Thymus (tissue), 14 donors: ENCODE results near the gene SMG9. TPM values are rescaled to one million over a fixed set of nuclear protein-coding genes. Genes with fewer than 3 reads are reported as not detected.

Experiments used
- DNase-seq, 9 donors: peaks; one replicate each; pipeline ENCODE4 v3.0.0-alpha.2; 2013; ENCODE audit warnings: low spot score in 9 of 9, low read depth in 6 of 9, missing footprints in 1 of 9
- H3K27ac ChIP-seq, 2 donors: one replicate each; pipeline ENCODE4 v1.5.1; 2013; ENCODE audit warnings: control low read depth in 1 of 2, low read depth in 1 of 2, low read length in 1 of 2, mild to moderate bottlenecking in 1 of 2, moderate library complexity in 1 of 2
- H3K27me3 ChIP-seq, 2 donors: one replicate each; pipeline ENCODE4 v1.5.1; 2013; ENCODE audit warnings: low read length in 1 of 2; ENCODE audit not compliant: control insufficient read depth in 2 of 2, insufficient read depth in 1 of 2
- H3K36me3 ChIP-seq, 2 donors: one replicate each; pipeline ENCODE4 v1.5.1; 2013; ENCODE audit warnings: low read length in 1 of 2, mild to moderate bottlenecking in 1 of 2, moderate library complexity in 1 of 2; ENCODE audit not compliant: control insufficient read depth in 2 of 2, insufficient read depth in 2 of 2
- H3K4me1 ChIP-seq, 2 donors: one replicate each; pipeline ENCODE4 v1.5.1; 2013; ENCODE audit warnings: low read length in 2 of 2; ENCODE audit not compliant: control insufficient read depth in 2 of 2, insufficient read depth in 2 of 2
- H3K4me3 ChIP-seq, 2 donors: one replicate each; pipeline ENCODE4 v1.5.1; 2013; ENCODE audit warnings: low read length in 2 of 2, control low read depth in 1 of 2, mild to moderate bottlenecking in 1 of 2
- H3K9me3 ChIP-seq, 2 donors: one replicate each; pipeline ENCODE4 v1.5.1; 2013; ENCODE audit warnings: low read length in 1 of 2, mild to moderate bottlenecking in 1 of 2; ENCODE audit not compliant: control insufficient read depth in 2 of 2, insufficient read depth in 1 of 2
- WGBS: extraction: QIAGEN DNeasy Blood & Tissue Kit; methylation state at CpG from one replicate; pipeline ENCODE4 v1.1.7; 2013; 5-methylcytosine and 5-hydroxymethylcytosine counted together
- long read RNA-seq, 10 donors: transcript quantifications; one replicate each; lab custom pipeline, GENCODE V29; 2026
- polyA plus RNA-seq: library from polyadenylated mRNA; stranded (reverse); fragments of 200-250 nt; gene quantifications from one replicate; pipeline ENCODE4 v1.2.3, GENCODE V29; 2013
- total RNA-seq: library from RNA; stranded (reverse); fragments of 120-200 nt; gene quantifications from one replicate; pipeline ENCODE4 v1.2.4, GENCODE V29; 2013
- donor health status: healthy.

The SMG9 gene
- 16.0 TPM for total RNA-seq
- 36.9 TPM for polyA plus RNA-seq
- long read RNA-seq, donor 1, full-length matches to known transcripts = 1 of 1 reads
- long read RNA-seq, donor 1, partial matches to known transcripts = 0 of 1 reads
- long read RNA-seq, donor 1, other reads (novel, unspliced or antisense) = 0 of 1 reads
- long read RNA-seq, donor 2, full-length matches to known transcripts = 22 of 29 reads
- long read RNA-seq, donor 2, partial matches to known transcripts = 7 of 29 reads
- long read RNA-seq, donor 2, other reads (novel, unspliced or antisense) = 0 of 29 reads
- long read RNA-seq, donor 3, full-length matches to known transcripts = 16 of 16 reads
- long read RNA-seq, donor 3, partial matches to known transcripts = 0 of 16 reads
- long read RNA-seq, donor 3, other reads (novel, unspliced or antisense) = 0 of 16 reads
- long read RNA-seq, donor 4, full-length matches to known transcripts = 5 of 5 reads
- long read RNA-seq, donor 4, partial matches to known transcripts = 0 of 5 reads
- long read RNA-seq, donor 4, other reads (novel, unspliced or antisense) = 0 of 5 reads
- long read RNA-seq, donor 5, full-length matches to known transcripts = 10 of 16 reads
- long read RNA-seq, donor 5, partial matches to known transcripts = 6 of 16 reads
- long read RNA-seq, donor 5, other reads (novel, unspliced or antisense) = 0 of 16 reads
- long read RNA-seq, donor 6, full-length matches to known transcripts = 10 of 10 reads
- long read RNA-seq, donor 6, partial matches to known transcripts = 0 of 10 reads
- long read RNA-seq, donor 6, other reads (novel, unspliced or antisense) = 0 of 10 reads
- long read RNA-seq, donor 7, full-length matches to known transcripts = 6 of 6 reads
- long read RNA-seq, donor 7, partial matches to known transcripts = 0 of 6 reads
- long read RNA-seq, donor 7, other reads (novel, unspliced or antisense) = 0 of 6 reads
- long read RNA-seq, donor 8, partial matches to known transcripts = 0 of 2 reads
- long read RNA-seq, donor 8, other reads (novel, unspliced or antisense) = 0 of 2 reads
- long read RNA-seq, donor 9, full-length matches to known transcripts = 6 of 6 reads
- long read RNA-seq, donor 9, partial matches to known transcripts = 0 of 6 reads
- long read RNA-seq, donor 9, other reads (novel, unspliced or antisense) = 0 of 6 reads
- long read RNA-seq, donor 10, full-length matches to known transcripts = 4 of 4 reads
- long read RNA-seq, donor 10, partial matches to known transcripts = 0 of 4 reads
- long read RNA-seq, donor 10, other reads (novel, unspliced or antisense) = 0 of 4 reads

- peak within 1 kb of the TSS; percentile 100 for H3K27ac ChIP-seq
- peak; percentile 93 to 99 (median 97) for DNase-seq
- H3K4me1 ChIP-seq = peaks cover 9 to 28% of the 10 kb centered on the region in 2 donors
- no peaks in the 10 kb centered on the region for H3K9me3 ChIP-seq
- under 1% methylated on average over 79 of the region's 79 CpGs for WGBS
- H3K36me3 ChIP-seq = peaks cover 12 to 19% of the 10 kb centered on the region in 2 donors
- peak within 1 kb of the TSS; percentile 82 to 86 for H3K4me3 ChIP-seq
- no peaks in the 10 kb centered on the region for H3K27me3 ChIP-seq
These were observed at the start of gene SMG9 for GRCh38 chr19:43754503-43755255. TSS of gene SMG9 (minus strand) at chr19:43754962. CDS start at chr19:43750741, 4,221 bp downstream.

GRCh38 chr19:43804432-43804831 is 49.7 kb upstream of the SMG9 start:
- H3K27ac ChIP-seq = no peak overlapping the region
- H3K4me3 ChIP-seq = no peak overlapping the region
- WGBS = 64% methylated on average over 2 of the region's 2 CpGs

GRCh38 chr19:43802216-43802951 is 47.6 kb upstream of the SMG9 start, which contains the start of gene LYPD5:
TSS of gene LYPD5 (minus strand) at chr19:43802447. CDS start at chr19:43802380, 67 bp downstream.
- DNase-seq = no peak
- Histone ChIP-seq H3K27ac (no peak within 1 kb of the TSS), H3K36me3 (no peaks in the 10 kb centered on the region), H3K4me3 (no peak within 1 kb of the TSS), H3K9me3 (peaks cover 1 to 5% of the 10 kb centered on the region in 2 donors), H3K27me3 (peaks cover 0 to 31% of the 10 kb centered on the region in 2 donors), H3K4me1 (peaks cover 3 to 6% of the 10 kb centered on the region in 2 donors)
- WGBS = 71% methylated on average over 12 of the region's 12 CpGs

More at GRCh38 chr19:43804432-43804831, 49.7 kb upstream of the SMG9 start:
- Histone ChIP-seq H3K9me3 (no peaks in the 10 kb centered on the region), H3K4me1 (no peaks in the 10 kb centered on the region), H3K27me3 (peaks cover 0 to 11% of the 10 kb centered on the region in 2 donors), H3K36me3 (no peaks in the 10 kb centered on the region)
- no peak for DNase-seq

GRCh38 chr19:43799502-43800142 is 44.9 kb upstream of the SMG9 start:
- H3K4me1 ChIP-seq = peaks cover 3 to 6% of the 10 kb centered on the region in 2 donors
- WGBS = 86% methylated on average over 6 of the region's 6 CpGs
- peaks cover 0 to 37% of the 10 kb centered on the region in 2 donors for H3K27me3 ChIP-seq
- H3K4me3 ChIP-seq = no peak overlapping the region
- DNase-seq = no peak
- no peaks in the 10 kb centered on the region for H3K36me3 ChIP-seq
- H3K9me3 ChIP-seq = peaks cover 1 to 5% of the 10 kb centered on the region in 2 donors
- H3K27ac ChIP-seq = no peak overlapping the region

- Histone ChIP-seq H3K4me3 (peak overlapping the region; percentile 27 to 42), H3K27me3 (peaks cover 0 to 37% of the 10 kb centered on the region in 2 donors), H3K36me3 (no peaks in the 10 kb centered on the region), H3K4me1 (peaks cover 3 to 6% of the 10 kb centered on the region in 2 donors), H3K9me3 (peaks cover 1 to 5% of the 10 kb centered on the region in 2 donors), H3K27ac (no peak overlapping the region)
- WGBS = 21% methylated on average over 70 of the region's 70 CpGs
- DNase-seq = no peak
These were observed 44.0 kb upstream of the SMG9 start for GRCh38 chr19:43798546-43799409.

GRCh38 chr19:43798026-43798545 is 43.3 kb upstream of the SMG9 start:
- H3K4me3 ChIP-seq = peak overlapping the region; percentile 27 to 42
- H3K4me1 ChIP-seq = peaks cover 3 to 6% of the 10 kb centered on the region in 2 donors
- H3K27ac ChIP-seq = no peak overlapping the region
- no peaks in the 10 kb centered on the region for H3K36me3 ChIP-seq
- peaks cover 1 to 5% of the 10 kb centered on the region in 2 donors for H3K9me3 ChIP-seq
- peaks cover 0 to 35% of the 10 kb centered on the region in 2 donors for H3K27me3 ChIP-seq
- no peak for DNase-seq
- 48% methylated on average over 5 of the region's 5 CpGs for WGBS

GRCh38 chr19:43797556-43797955 is 42.8 kb upstream of the SMG9 start:
- H3K9me3 ChIP-seq = peaks cover 1 to 5% of the 10 kb centered on the region in 2 donors
- no peak overlapping the region for H3K27ac ChIP-seq
- H3K4me3 ChIP-seq = no peak overlapping the region
- 97% methylated on average over 7 of the region's 7 CpGs for WGBS
- peaks cover 3 to 6% of the 10 kb centered on the region in 2 donors for H3K4me1 ChIP-seq
- no peaks in the 10 kb centered on the region for H3K36me3 ChIP-seq
- no peak for DNase-seq
- peaks cover 0 to 38% of the 10 kb centered on the region in 2 donors for H3K27me3 ChIP-seq
